Duodenal mucosa (tissue), 2 donors: Measurements from ENCODE around the gene RAI14.

Experiments used
- H3K27ac ChIP-seq: one replicate; pipeline ENCODE4 v1.7.0; 2013; ENCODE audit warnings: low read depth, low read length
- H3K27me3 ChIP-seq, 2 donors: one replicate each; pipeline ENCODE4 v1.7.0; 2013; ENCODE audit warnings: low read length in 2 of 2, control low read depth in 1 of 2; ENCODE audit not compliant: insufficient read depth in 2 of 2, control insufficient read depth in 1 of 2
- H3K36me3 ChIP-seq, 2 donors: one replicate each; pipeline ENCODE4 v1.7.0; 2013; ENCODE audit warnings: low read length in 2 of 2, control low read depth in 1 of 2; ENCODE audit not compliant: insufficient read depth in 2 of 2, control insufficient read depth in 1 of 2
- H3K4me1 ChIP-seq, 2 donors: one replicate each; pipeline ENCODE4 v1.7.0; 2013; ENCODE audit warnings: low read length in 2 of 2, control low read depth in 1 of 2; ENCODE audit not compliant: insufficient read depth in 2 of 2, control insufficient read depth in 1 of 2
- H3K4me3 ChIP-seq, 2 donors: one replicate each; pipeline ENCODE4 v1.7.0; 2013; ENCODE audit warnings: low read length in 2 of 2, low read depth in 1 of 2
- H3K9ac ChIP-seq, 2 donors: one replicate each; pipeline ENCODE4 v1.7.0; 2013; ENCODE audit warnings: low read length in 2 of 2, low read depth in 1 of 2
- H3K9me3 ChIP-seq, 2 donors: one replicate each; pipeline ENCODE4 v1.7.0; 2013; ENCODE audit warnings: low read length in 2 of 2, control low read depth in 1 of 2; ENCODE audit not compliant: control insufficient read depth in 1 of 2

RAI14 gene

GRCh38 chr5:34657274-34657921 is 1.3 kb downstream of the RAI14 start:
- H3K27me3 ChIP-seq, result peaks cover 0 to 13% of the 10 kb centered on the region in 2 donors
- H3K4me1 ChIP-seq, result peaks cover 9 to 10% of the 10 kb centered on the region in 2 donors
- peak overlapping the region; percentile 63 to 67 for H3K4me3 ChIP-seq
- no peaks in the 10 kb centered on the region for H3K9me3 ChIP-seq
- no peak overlapping the region for H3K27ac ChIP-seq
- H3K36me3 ChIP-seq, result no peaks in the 10 kb centered on the region
- H3K9ac ChIP-seq, result peak overlapping the region in 1 of 2 donors; percentile 44

DNA sequence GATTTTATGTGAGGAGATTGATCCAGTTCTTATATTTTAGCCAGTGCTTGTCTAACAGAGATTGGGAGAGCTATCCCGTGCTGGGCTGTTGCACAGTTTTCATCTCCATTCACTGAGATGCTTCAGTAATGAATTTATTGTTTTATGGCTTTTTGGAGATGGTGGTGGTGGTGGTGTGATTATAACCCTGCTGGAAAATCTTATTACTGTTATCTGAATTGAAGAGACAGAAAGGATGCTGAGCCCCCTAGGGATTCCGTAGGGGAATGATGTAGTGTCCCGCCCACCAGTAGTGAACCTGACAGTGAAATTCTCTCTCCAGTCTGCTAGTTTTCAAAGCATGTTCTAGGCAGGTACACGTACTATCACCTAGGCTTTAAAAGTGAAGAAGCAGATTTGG is 1.9 kb downstream of the RAI14 start:
- H3K27ac ChIP-seq, result no peak overlapping the region
- H3K4me3 ChIP-seq, result peak overlapping the region in 1 of 2 donors; percentile 67
- H3K9me3 ChIP-seq, result no peaks in the 10 kb centered on the region
- H3K36me3 ChIP-seq, result no peaks in the 10 kb centered on the region
- no peak overlapping the region for H3K9ac ChIP-seq
- peaks cover 0 to 13% of the 10 kb centered on the region in 2 donors for H3K27me3 ChIP-seq
- H3K4me1 ChIP-seq, result peaks cover 9 to 10% of the 10 kb centered on the region in 2 donors

DNA sequence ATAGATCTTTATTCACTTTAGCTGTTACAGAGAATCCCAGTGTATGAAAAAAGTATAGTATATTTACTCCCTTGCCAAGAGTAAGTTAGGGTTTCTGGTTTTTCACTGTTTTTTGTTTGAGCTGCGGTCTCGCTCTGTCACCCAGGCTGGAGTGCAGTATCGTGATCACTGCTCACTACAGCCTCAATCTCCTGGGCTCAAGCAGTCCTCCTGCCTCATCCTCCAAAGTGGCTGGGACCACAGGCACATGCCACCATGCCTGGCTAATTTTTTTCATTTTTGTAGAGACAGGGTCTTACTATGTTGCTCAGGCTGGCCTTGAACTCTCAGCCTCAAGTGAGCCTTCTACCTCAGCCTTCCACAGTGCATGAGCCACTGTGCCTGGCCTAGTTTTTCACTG is 3.0 kb downstream of the RAI14 start:
- H3K27me3 ChIP-seq, result peaks cover 0 to 13% of the 10 kb centered on the region in 2 donors
- no peaks in the 10 kb centered on the region for H3K36me3 ChIP-seq
- H3K27ac ChIP-seq, result no peak overlapping the region

GRCh38 chr5:34660444-34660843 is 4.3 kb downstream of the RAI14 start:
- peaks cover 9 to 10% of the 10 kb centered on the region in 2 donors for H3K4me1 ChIP-seq
- no peaks in the 10 kb centered on the region for H3K36me3 ChIP-seq
- no peaks in the 10 kb centered on the region for H3K9me3 ChIP-seq
- no peak overlapping the region for H3K27ac ChIP-seq
- H3K9ac ChIP-seq, result no peak overlapping the region
- peaks cover 0 to 8% of the 10 kb centered on the region in 2 donors for H3K27me3 ChIP-seq
- H3K4me3 ChIP-seq, result no peak overlapping the region

More for the DNA sequence above, 3.0 kb downstream of the RAI14 start:
- Histone ChIP-seq H3K9me3 (no peaks in the 10 kb centered on the region), H3K9ac (no peak overlapping the region), H3K4me1 (peaks cover 9 to 10% of the 10 kb centered on the region in 2 donors), H3K4me3 (no peak overlapping the region)

GRCh38 chr5:34663771-34664496 is 7.8 kb downstream of the RAI14 start:
- no peaks in the 10 kb centered on the region for H3K36me3 ChIP-seq
- no peak overlapping the region for H3K27ac ChIP-seq
- H3K4me3 ChIP-seq, result no peak overlapping the region
- no peaks in the 10 kb centered on the region for H3K4me1 ChIP-seq
- no peak overlapping the region for H3K9ac ChIP-seq
- no peaks in the 10 kb centered on the region for H3K27me3 ChIP-seq
- H3K9me3 ChIP-seq, result no peaks in the 10 kb centered on the region

DNA sequence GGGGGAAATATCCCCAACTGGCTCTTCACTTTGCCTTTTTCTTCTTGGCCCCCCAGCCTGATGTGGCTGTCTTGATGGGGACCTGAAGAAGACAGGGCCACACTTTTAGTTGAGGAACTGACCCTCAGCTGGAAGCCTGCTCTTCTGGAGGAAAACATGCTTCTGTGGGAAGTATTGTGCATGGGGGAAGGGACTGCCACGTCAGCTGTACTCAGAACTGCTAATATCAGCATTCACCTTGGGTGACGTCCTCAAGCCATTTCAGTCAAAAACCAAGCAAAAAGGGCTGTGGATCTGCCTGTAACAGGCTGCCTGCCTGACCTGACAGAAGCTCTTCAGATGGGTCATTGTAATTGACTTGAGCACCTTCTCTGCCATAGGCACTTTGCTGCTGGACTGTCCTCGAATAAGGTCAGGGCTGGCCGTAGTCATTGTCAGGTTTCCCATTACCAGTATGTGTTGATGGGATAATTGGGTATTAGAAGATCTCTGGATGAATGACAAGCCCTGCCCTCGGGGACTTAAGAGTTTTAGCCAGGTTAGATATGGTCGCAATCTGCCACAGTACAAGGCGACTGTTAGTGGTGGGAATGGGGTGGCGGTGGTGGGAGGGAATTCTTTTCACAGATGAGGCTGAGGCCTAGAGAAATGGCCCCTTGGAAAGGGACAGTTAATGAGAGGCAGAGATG is 10.4 kb downstream of the RAI14 start:
- Histone ChIP-seq H3K4me1 (peaks cover 4 to 10% of the 10 kb centered on the region in 2 donors), H3K4me3 (no peak overlapping the region), H3K27ac (no peak overlapping the region), H3K36me3 (no peaks in the 10 kb centered on the region), H3K27me3 (no peaks in the 10 kb centered on the region), H3K9me3 (no peaks in the 10 kb centered on the region), H3K9ac (no peak overlapping the region)

- no peak overlapping the region for H3K9ac ChIP-seq
- H3K27me3 ChIP-seq, result no peaks in the 10 kb centered on the region
- H3K4me1 ChIP-seq, result peaks cover 4 to 10% of the 10 kb centered on the region in 2 donors
- H3K27ac ChIP-seq, result no peak overlapping the region
- H3K4me3 ChIP-seq, result no peak overlapping the region
- no peaks in the 10 kb centered on the region for H3K9me3 ChIP-seq
- H3K36me3 ChIP-seq, result no peaks in the 10 kb centered on the region
Measured at GRCh38 chr5:34667705-34668104, 11.6 kb downstream of the RAI14 start.

GRCh38 chr5:34669931-34670516 is 13.9 kb downstream of the RAI14 start:
- Histone ChIP-seq H3K36me3 (no peaks in the 10 kb centered on the region), H3K4me3 (no peak overlapping the region), H3K4me1 (peaks cover 4 to 18% of the 10 kb centered on the region in 2 donors), H3K27ac (no peak overlapping the region), H3K9ac (no peak overlapping the region), H3K27me3 (no peaks in the 10 kb centered on the region), H3K9me3 (no peaks in the 10 kb centered on the region)

- H3K9ac ChIP-seq, result no peak overlapping the region
- H3K36me3 ChIP-seq, result no peaks in the 10 kb centered on the region
- H3K27me3 ChIP-seq, result no peaks in the 10 kb centered on the region
- no peaks in the 10 kb centered on the region for H3K9me3 ChIP-seq
- no peak overlapping the region for H3K4me3 ChIP-seq
- peaks cover 4 to 18% of the 10 kb centered on the region in 2 donors for H3K4me1 ChIP-seq
- H3K27ac ChIP-seq, result no peak overlapping the region
Measured at GRCh38 chr5:34672196-34672595, 16.1 kb downstream of the RAI14 start.
